Measurements from ENCODE around the gene CYP27B1.
"Not testable (repeated sequence)": the region's sequence is repeated elsewhere in the genome, so short reads cannot be mapped to it uniquely, and the experiment has no call there.

The CYP27B1 gene

GRCh38 chr12:57720606-57721595 lies 46.0 kb downstream of the CYP27B1 start:
- no peak for DNase-seq

DNA sequence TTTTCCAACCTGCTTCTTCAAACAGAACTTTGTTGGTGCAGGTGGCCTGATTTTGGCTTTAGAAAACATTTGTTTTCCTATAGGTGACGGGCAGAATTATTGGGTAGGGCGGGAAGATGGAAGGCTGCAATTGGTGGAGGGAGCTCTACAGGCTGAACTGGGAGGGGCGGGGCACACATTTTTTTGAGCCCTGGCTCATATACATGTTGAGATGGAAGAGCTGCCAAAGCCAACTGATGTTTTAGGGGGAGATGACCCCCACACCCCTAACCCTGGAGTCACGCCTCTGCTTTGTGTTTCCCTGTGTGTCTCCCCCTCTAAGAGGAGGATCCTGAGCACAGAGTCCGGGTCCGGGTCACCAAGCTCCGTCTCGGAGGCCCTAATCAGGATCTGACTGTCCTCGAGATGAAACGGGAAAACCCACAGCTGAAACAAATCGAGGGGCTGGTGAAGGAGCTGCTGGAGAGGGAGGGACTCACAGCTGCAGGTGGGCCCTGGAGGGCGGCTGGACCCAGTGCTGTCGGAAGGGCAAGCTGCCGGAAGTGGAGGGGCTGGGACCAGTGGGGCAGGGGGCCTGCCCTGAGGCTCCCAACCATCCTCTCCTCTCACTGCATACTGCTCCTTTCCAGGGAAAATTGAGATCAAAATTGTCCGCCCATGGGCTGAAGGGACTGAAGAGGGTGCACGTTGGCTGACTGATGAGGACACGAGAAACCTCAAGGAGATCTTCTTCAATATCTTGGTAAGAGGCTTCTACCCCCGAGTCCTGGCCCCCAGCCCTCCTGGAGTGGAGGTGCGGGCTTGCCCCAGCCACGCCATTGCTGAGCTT lies 46.9 kb downstream of the CYP27B1 start:
- no peak for DNase-seq

- DNase-seq, result no peak
These were observed 48.0 kb downstream of the CYP27B1 start for GRCh38 chr12:57718641-57719528.

GRCh38 chr12:57717846-57718640 lies 48.8 kb downstream of the CYP27B1 start:
- no peak for DNase-seq

- DNase-seq, result no peak
These were observed 49.7 kb downstream of the CYP27B1 start for GRCh38 chr12:57717131-57717530.

GRCh38 chr12:57716305-57716704 lies 50.6 kb downstream of the CYP27B1 start:
- DNase-seq, result no peak

DNA sequence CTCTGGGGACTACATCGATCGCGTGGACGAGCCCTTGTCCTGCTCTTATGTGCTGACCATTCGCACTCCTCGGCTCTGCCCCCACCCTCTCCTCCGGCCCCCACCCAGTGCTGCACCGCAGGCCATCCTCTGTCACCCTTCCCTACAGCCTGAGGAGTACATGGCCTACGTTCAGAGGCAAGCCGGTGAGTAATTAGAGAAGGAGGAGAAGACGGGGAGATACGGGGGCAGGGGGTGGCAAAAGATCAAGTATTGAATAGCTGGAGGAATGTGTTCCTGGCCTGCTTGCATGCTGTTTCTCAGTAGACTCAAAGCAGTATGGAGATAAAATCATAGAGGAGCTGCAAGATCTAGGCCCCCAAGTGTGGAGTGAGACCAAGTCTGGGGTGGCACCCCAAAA lies 51.1 kb downstream of the CYP27B1 start:
- no peak for DNase-seq

- not testable (repeated sequence) for DNase-seq
These were observed 51.7 kb downstream of the CYP27B1 start for GRCh38 chr12:57715036-57715748.

DNA sequence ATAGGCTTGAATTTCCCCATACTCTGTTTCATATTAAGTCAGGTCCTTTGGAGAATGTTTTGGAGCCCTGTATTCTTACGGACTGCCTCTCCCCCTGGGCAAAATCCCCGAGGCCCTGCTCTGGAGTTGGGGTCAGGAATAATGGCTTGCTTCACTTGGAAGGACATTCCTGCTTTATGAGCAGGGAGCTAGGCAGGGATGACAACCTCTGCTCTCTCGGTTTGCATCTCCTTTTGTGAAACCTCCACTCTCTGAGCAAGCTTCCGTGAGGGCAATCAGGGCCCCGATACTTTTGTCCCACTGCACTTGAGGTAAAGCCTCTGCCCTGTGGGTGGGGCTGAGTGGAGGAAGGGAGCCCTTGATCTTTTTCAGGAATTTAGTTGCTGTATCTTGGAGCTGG lies 53.7 kb downstream of the CYP27B1 start:
- no peak for DNase-seq

DNA sequence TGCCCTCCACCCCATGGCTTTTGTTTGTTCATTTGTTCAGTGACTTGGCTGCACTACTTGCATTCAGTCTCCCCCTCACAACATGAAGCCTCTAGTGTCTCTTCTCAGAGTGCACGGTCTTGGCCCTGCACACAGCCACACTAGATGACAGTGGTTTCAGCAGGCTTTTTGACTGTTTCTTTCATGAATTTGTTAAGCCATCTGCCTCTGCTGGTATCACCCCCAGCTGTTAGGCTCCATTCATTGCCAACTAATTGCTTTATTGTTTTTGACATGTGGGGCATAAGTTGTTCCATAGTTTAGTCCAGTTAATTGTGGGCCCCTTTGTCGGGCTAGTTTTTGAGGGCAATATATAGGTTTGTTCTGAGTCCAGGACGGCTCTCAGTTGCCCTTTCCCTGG lies 54.2 kb downstream of the CYP27B1 start:
- DNase-seq, result peak; percentile 53

All from eye (tissue), 1 donor.